ENCODE results near the gene UFD1.

The UFD1 gene

DNA sequence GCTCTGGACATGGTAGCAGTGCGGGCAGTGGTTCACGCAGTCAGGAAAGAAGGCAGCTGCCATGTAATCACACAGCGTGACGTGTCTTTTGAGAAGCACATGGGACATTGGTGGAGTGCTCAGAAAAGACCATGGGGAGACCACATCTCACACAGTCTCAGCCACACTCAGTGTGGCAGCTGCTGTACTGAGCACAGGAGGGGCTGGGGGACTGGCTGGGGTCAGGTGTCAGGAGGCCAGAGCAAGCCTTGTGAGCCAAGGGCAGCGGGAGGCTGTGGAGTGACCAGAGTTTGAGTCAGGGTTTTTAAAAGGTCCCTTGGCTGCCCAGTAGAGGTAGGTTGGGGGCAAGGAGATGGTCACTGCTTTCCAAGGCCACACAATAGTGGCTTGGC lies 26.7 kb upstream of the UFD1 start:
- ATAC-seq, result peak; percentile 9
- H3K27ac Mint-ChIP-seq, result peak overlapping the region in 1 of 2 donors; percentile 64
- no peak overlapping the region for H3K4me3 Mint-ChIP-seq

DNA sequence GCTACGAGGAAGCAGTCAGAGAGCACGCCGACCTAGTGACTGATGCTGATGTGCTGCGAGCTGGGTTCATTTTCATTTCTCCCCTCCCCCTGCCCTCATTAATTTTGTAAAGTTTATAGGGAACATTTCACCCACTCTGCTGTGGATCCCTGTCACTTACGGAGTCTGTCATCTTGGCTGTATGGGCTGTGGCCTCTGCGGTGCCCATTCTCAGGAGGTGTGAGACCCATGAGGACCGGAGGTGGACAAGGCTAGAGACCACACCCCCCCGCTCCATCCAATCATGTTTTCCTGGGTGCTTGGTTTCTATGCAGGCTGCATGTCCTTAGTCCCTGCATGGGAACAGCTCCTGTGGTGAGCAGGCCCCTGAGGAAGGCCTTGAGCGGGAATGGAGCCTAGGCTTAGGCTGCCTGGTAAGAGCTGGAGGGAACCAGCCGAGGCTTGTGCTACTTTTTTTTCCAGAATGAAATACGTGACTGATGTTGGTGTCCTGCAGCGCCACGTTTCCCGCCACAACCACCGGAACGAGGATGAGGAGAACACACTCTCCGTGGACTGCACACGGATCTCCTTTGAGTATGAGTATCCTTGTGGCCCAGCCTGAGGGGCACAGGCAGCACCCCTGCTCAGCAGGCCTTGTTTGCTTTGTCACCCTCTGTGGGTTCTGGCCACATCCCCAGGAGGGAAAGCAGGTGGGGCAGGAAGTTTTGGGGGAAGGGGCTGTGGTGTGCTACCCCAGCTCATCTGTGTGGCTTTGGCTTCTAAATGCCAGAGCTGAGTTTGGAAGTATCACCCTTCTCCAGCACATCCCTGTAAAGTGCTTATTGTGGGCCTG lies 26.1 kb upstream of the UFD1 start:
- ATAC-seq (peak; percentile 26), DNase-seq (no peak)
- H3K4me1 Mint-ChIP-seq, result peaks cover 30% of the 10 kb centered on the region
- peak overlapping the region; percentile 5 to 64 for H3K27ac Mint-ChIP-seq
- no peaks in the 10 kb centered on the region for H3K9me3 Mint-ChIP-seq
- no peak overlapping the region for H3K4me3 Mint-ChIP-seq
- no peaks in the 10 kb centered on the region for H3K27me3 Mint-ChIP-seq

More for the DNA sequence above, 26.7 kb upstream of the UFD1 start:
- Mint-ChIP-seq H3K27me3 (no peaks in the 10 kb centered on the region), H3K9me3 (no peaks in the 10 kb centered on the region), H3K4me1 (peaks cover 30% of the 10 kb centered on the region)
- DNase-seq, result no peak

DNA sequence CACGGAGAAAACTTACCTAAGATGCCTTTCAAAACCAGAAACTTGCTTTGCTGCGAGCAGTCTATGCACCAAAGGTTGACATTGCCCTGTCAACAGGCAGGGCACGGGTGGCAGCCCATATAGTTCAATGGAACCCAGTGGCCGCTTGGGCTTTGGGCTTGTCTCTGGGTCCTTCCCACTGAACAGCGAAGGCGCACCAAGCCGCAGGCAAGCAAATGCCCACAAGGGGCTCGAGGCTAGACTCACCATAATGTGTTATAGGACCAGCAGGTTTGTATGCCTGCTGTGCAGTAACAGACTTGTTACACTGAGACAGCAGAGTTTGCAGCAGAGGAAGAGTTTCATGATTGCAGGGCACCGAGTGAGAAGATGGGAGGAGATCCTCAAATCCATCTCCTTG lies 24.9 kb upstream of the UFD1 start:
- Mint-ChIP-seq H3K27ac (peak overlapping the region in 1 of 2 donors; percentile 27), H3K4me1 (peaks cover 30% of the 10 kb centered on the region), H3K27me3 (no peaks in the 10 kb centered on the region), H3K9me3 (no peaks in the 10 kb centered on the region), H3K4me3 (no peak overlapping the region)
- no peak for ATAC-seq
- no peak for DNase-seq

DNA sequence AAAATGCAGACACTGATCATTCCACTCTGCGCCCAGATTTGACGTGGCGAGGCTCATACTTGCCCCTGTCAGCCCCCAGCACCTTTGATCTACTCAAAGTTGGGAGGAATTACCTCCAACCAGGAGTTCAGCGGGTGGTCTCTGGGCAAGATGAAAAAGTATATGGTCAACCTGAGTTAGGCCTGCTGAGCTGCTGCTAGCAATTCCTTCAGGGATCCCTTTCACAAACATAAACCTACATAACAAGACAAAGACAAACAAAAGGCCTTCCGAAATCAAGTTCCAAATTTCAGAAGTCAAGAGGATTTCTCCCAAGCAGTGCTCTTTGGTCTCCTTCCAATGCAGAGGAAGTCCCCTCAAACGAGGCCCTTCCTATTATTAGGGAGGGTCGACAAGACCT lies 24.4 kb upstream of the UFD1 start:
- Mint-ChIP-seq H3K27ac (no peak overlapping the region), H3K9me3 (no peaks in the 10 kb centered on the region), H3K4me3 (no peak overlapping the region), H3K27me3 (no peaks in the 10 kb centered on the region), H3K4me1 (peaks cover 30% of the 10 kb centered on the region)
- DNase-seq, result no peak
- no peak for ATAC-seq

DNA sequence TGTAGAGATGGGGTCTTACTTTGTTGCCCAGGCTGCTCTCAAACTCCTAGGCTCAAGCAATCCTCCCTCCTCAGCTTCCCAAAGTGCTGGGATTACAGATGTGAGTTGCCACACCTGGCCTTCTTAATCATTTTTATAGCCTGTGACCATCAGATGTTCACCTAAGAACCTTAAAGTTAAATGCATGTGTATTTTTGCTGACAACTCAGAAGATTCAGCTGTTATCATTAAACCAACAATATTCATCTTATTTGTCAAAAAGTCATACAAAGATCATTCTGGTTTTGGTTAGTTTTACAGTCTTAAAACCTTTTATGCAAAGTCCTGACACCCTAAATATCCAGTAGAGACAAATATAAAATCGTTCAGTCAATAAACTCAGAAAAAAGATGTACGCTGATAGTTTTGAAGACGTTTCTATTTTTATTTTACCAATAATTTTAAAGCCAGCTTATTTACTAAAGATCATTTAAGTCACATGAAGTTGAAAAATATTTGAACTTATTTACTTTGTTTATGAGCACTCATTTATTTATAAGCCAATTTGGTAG lies 23.0 kb upstream of the UFD1 start:
- ATAC-seq (no peak), DNase-seq (no peak)
- H3K27me3 Mint-ChIP-seq, result no peaks in the 10 kb centered on the region
- H3K4me3 Mint-ChIP-seq, result no peak overlapping the region
- H3K9me3 Mint-ChIP-seq, result no peaks in the 10 kb centered on the region
- H3K27ac Mint-ChIP-seq, result no peak overlapping the region
- peaks cover 30% of the 10 kb centered on the region for H3K4me1 Mint-ChIP-seq

DNA sequence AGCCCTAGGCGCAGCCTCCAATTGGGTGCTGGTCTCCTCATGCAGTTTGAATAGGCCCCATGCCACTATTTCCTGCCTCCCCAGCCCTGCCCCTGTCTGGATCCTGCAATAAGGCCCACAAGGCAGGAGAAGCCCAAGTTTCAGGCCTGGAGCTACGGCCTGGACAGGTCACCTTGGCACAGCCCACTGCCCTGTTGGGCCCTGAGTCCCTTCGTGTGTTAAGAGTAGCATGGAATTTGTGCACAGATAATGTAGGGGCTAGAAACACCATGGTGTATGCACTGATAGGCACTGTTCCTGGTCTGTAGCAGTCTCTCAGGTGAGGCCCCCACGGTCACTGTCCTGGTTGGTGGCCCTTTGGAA lies 20.9 kb upstream of the UFD1 start:
- no peaks in the 10 kb centered on the region for H3K27me3 Mint-ChIP-seq
- H3K27ac Mint-ChIP-seq, result no peak overlapping the region
- H3K4me1 Mint-ChIP-seq, result peaks cover 18% of the 10 kb centered on the region
- no peaks in the 10 kb centered on the region for H3K9me3 Mint-ChIP-seq
- no peak overlapping the region for H3K4me3 Mint-ChIP-seq
- ATAC-seq (no peak), DNase-seq (no peak)

DNA sequence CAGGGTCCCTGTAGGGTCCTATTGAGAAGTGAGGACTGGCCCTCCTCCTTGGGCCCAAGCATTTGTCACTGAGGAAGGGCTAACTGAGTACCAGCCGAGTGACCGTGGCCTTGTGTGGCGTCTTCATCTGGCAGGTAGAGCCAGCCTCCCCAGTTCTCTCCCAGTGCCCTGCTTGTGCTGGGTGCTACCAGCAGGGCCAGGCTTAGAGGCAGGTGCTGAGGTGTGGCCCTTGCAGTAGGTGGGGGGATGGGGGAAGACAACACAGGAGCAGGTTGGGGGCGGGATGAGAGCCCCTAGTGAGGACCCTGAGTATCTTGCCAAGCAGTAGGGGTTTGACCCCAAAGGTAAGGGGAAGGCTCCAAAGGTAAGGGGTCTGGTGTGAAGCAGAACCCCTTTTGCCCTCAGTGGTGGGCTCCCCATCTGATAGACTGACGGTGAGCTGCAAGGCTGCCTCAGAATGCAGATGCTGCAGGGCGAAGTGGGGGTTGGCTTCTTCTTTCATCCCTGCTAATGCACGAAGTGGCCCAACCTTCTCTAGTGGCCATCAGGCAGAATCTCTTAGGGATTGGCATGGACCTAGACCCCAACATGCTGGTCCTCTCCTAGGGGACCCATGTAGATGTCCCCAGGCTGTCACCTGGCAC lies 20.4 kb upstream of the UFD1 start:
- peaks cover 13% of the 10 kb centered on the region for H3K4me1 Mint-ChIP-seq
- no peak overlapping the region for H3K4me3 Mint-ChIP-seq
- H3K27ac Mint-ChIP-seq, result no peak overlapping the region
- ATAC-seq, result no peak
- H3K9me3 Mint-ChIP-seq, result no peaks in the 10 kb centered on the region
- no peaks in the 10 kb centered on the region for H3K27me3 Mint-ChIP-seq
- no peak for DNase-seq

DNA sequence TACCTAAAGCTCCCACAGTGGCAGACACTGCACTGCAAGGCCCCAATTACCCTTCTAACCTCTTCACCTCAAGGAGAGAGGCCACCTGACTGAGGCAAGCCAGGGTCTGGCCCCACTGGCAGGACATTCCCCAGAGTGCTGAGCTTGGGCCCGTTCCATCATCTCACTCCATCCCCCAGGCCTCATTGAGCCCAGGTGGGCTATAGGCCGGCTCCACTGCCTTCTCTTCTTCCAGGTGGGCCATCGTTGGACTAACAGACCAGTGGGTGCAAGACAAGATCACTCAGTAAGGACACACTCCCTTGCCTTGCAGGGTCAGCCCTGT lies 19.8 kb upstream of the UFD1 start:
- ATAC-seq, result no peak
- DNase-seq, result no peak
- no peak overlapping the region for H3K4me3 Mint-ChIP-seq
- H3K4me1 Mint-ChIP-seq, result peaks cover 8% of the 10 kb centered on the region
- H3K27ac Mint-ChIP-seq, result no peak overlapping the region
- no peaks in the 10 kb centered on the region for H3K9me3 Mint-ChIP-seq
- H3K27me3 Mint-ChIP-seq, result no peaks in the 10 kb centered on the region

DNA sequence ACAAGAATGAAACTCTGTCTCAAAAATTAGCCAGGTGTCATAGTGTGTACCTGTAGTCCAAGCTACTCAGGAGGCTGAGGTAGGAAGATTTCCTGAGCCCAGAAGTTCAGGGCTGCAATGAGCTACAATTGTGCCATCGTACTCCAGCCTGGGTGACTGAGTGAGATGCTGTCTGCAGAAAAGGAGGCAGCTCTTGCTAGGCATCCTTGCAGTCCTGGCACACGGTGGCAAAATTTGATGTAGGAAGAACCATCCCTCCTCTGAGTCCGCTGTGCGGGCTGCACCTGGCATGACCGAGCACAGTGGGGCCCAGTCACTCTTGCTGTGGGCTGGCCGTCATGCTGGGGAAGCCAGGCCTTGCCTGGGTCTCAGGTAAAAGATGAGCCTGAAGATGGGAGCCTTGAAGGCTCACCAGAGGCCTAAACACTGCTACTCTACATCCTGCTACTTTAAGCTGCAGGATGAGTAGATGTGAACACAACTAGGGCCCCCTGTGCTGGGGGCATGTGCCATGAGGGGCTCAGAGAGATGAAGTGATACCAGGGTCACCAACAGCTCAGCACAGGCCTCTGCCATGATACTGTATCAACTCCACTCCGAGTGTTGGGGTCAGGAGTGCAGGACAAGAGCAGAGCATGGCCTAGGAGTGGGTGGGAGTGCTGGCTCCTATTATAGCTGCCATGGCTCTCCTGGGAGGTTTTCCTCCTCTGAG lies 19.3 kb upstream of the UFD1 start:
- ATAC-seq, result no peak
- Mint-ChIP-seq H3K4me1 (peaks cover 3% of the 10 kb centered on the region), H3K27ac (no peak overlapping the region)

DNA sequence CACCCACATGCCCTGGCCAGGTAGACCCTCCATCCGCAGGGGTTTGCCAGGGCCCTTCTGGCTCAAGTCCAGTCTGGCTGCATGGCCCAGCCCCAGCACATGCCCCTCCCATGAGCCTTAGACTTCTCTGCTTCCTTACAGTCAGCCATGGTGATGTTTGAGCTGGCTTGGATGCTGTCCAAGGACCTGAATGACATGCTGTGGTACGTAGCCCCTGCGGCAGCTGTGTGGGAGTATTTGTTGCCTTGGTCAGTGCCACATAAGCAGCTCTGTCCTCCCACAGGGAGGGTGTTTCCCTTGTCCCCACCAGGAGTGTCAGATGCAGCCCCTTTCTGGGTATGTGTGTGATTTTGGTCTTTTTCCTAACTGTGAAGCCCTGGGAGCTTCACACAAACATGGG lies 18.3 kb upstream of the UFD1 start:
- peaks cover 10% of the 10 kb centered on the region for H3K4me1 Mint-ChIP-seq
- no peaks in the 10 kb centered on the region for H3K9me3 Mint-ChIP-seq
- peak overlapping the region; percentile 34 to 40 for H3K27ac Mint-ChIP-seq
- ATAC-seq, result no peak
- no peak overlapping the region for H3K4me3 Mint-ChIP-seq
- no peak for DNase-seq
- H3K27me3 Mint-ChIP-seq, result no peaks in the 10 kb centered on the region

More for the DNA sequence above, 19.3 kb upstream of the UFD1 start:
- DNase-seq, result no peak
- Mint-ChIP-seq H3K4me3 (no peak overlapping the region), H3K9me3 (no peaks in the 10 kb centered on the region), H3K27me3 (no peaks in the 10 kb centered on the region)

DNA sequence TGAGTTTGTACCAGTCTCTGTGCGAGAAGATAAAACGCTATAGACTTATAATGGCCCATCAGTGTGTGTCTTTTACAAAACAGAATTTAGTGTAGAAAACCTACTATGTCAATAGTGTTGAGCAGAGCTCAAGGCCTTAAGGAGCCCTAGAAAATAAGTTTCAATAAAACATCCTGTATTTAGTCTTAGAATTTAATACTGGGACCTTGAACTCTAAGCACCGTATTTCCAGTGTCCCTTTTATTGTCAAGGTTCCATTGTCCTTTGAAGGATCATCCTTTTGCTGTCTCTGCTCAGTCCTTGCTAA lies 17.3 kb upstream of the UFD1 start:
- no peak for ATAC-seq
- Mint-ChIP-seq H3K27me3 (no peaks in the 10 kb centered on the region), H3K4me1 (peaks cover 15% of the 10 kb centered on the region), H3K4me3 (no peak overlapping the region), H3K27ac (no peak overlapping the region), H3K9me3 (no peaks in the 10 kb centered on the region)
- no peak for DNase-seq

DNA sequence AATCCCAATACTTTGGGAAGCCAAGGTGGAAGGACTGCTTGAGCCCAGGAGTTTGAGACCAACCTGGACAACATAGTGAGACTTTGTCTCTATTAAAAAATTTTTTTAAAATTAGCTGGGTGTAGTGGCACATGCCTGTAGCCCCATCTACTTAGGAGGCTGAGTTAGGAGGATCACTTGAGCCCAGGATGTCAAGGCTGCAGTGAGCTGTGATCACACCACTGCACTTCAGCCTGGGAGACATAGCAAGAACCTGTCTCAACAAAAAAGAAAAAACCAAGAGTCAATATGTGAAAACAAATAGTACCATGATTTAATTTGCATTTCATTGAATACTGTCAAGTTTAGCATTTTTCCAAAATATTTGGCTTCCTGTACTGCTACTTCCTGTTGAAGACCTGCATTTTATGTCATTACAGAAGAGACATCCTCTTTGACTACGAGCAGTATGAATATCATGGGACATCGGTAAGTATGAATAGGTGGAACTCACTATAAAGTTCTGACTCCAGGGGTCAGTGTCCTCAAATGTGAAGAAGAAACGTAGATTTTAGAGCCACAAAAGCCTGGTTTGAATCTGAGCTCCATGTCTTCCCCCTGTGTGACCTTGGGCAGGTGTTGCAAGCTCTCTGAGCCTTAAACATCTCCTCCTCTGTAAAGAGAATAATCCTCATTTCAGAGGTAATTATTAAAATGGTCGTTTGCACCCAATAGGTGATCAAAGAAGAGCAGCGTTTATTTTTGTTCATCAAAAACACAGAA lies 16.8 kb upstream of the UFD1 start:
- no peak overlapping the region for H3K4me3 Mint-ChIP-seq
- no peaks in the 10 kb centered on the region for H3K9me3 Mint-ChIP-seq
- H3K27me3 Mint-ChIP-seq, result no peaks in the 10 kb centered on the region
- no peak for ATAC-seq
- no peak for DNase-seq
- peak overlapping the region in 1 of 2 donors; percentile 40 for H3K27ac Mint-ChIP-seq
- peaks cover 15% of the 10 kb centered on the region for H3K4me1 Mint-ChIP-seq

DNA sequence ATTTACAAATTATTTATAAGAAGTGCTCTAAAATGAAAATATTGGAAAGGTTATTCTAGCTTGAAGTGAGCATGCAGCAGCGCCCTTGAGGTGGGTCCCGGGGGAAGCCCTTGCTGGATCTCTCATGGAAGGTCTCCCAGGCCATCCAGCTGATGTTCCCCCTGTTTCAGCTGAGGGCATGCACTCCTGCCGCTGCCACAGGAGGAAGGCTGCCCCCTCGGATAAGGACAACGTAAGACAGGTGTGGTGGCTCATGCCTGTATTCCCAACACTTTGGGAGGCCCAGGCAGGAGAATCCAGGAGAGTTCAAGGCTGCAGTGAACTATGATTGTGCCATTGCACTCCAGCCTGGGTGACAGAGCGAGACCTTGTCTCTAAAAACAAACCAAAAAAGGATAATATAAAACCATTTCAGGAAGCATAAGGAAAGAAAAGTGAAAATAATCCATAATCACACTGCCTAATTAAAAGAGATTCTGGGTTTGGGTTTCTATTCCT lies 15.7 kb upstream of the UFD1 start:
- DNase-seq (no peak), ATAC-seq (no peak)
- Mint-ChIP-seq H3K27ac (no peak overlapping the region), H3K9me3 (no peaks in the 10 kb centered on the region), H3K4me3 (no peak overlapping the region), H3K27me3 (no peaks in the 10 kb centered on the region), H3K4me1 (peaks cover 15% of the 10 kb centered on the region)

DNA sequence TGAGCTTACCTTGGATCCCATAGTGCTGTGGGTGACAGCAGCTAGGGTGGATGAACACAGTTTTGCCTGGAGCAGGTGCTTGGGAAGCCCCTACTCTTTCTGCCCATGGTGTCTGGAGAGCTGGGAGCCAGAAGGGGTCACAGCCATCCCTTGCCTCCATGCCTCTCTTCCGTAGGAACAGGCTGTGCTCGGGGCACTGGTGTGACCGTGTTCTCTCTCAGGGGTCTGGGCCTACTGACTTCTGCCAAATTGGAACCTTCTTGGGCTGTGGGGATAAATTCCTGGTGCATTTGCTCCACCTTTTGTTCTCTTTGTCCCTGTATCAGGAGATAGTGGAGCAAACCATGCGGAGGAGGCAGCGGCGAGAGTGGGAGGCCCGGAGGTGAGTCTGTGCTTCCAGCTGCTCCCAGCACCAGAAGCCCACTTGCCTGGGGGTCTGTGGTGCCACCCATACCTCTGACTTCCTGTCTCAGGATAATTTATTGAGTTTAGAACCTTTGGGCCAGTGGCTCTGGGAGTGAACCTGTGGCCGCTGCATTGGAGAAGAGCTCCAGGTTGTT lies 15.1 kb upstream of the UFD1 start:
- DNase-seq, result no peak
- no peaks in the 10 kb centered on the region for H3K27me3 Mint-ChIP-seq
- peaks cover 15% of the 10 kb centered on the region for H3K4me1 Mint-ChIP-seq
- ATAC-seq, result no peak
- H3K27ac Mint-ChIP-seq, result peak overlapping the region in 1 of 2 donors; percentile 19
- H3K4me3 Mint-ChIP-seq, result no peak overlapping the region
- no peaks in the 10 kb centered on the region for H3K9me3 Mint-ChIP-seq

DNA sequence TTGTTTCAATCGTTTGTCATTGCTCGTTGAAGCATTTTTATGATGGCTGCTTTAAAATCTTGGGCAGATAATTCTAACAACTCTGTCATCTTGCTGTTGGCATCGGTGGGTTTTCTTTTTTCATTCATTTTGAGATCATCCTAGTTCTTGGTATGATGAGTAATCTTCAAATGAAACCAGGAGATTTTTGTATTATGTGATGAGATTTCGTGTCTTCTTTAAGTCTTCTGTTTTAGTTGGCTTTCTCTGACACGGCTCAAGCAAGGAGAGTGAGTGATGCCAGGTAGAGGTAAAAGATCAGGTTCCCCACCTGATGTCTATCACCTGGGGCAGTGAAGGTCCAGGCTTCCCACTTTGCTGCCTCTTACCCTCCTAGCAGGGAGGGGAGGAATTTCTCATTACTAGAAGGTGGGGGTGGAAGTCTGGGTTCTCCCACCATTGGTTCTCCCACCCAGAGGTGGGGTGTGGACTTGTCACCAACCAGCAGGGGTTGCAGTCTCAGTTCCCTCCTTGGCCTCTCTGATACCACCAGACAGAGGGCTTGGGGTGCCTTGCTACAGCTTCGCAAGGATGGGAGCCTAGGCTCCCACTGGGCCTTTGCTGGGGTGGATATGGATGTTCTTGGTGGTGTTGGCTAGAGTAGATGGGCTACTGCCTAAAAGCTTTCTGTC lies 13.6 kb upstream of the UFD1 start:
- H3K27me3 Mint-ChIP-seq, result no peaks in the 10 kb centered on the region
- no peaks in the 10 kb centered on the region for H3K9me3 Mint-ChIP-seq
- H3K27ac Mint-ChIP-seq, result no peak overlapping the region
- H3K4me3 Mint-ChIP-seq, result no peak overlapping the region
- ATAC-seq (no peak), DNase-seq (no peak)
- H3K4me1 Mint-ChIP-seq, result peaks cover 15% of the 10 kb centered on the region
